Effector memory CD8-positive, alpha-beta T cell (primary cell): ENCODE measurements around the gene RIPOR1.

Source experiments
- ATAC-seq: fragments of 150-1000 bp; cut with Tn5 transposase; replicated peaks from 2 replicates; pipeline ENCODE4 v1.10.0; 2021; ENCODE audit warnings: mild to moderate bottlenecking, moderate library complexity
- DNase-seq, 3 experiments: peaks; one replicate each; pipeline ENCODE4 v3.0.0; 2021
- H3K27ac Mint-ChIP-seq, 2 donors: one replicate each; pipeline ENCODE4 v1.8.0; 2022; ENCODE audit warnings: mild to moderate bottlenecking in 2 of 2, mixed read lengths in 2 of 2, moderate library complexity in 2 of 2
- H3K27me3 Mint-ChIP-seq, 2 donors: one replicate each; pipeline ENCODE4 v1.8.0; 2022; ENCODE audit warnings: mixed read lengths in 2 of 2
- H3K36me3 Mint-ChIP-seq: one replicate; pipeline ENCODE4 v1.8.0; 2022; ENCODE audit warnings: mild to moderate bottlenecking, moderate library complexity, mixed read lengths; ENCODE audit not compliant: insufficient read depth
- H3K4me1 Mint-ChIP-seq, 2 donors: one replicate each; pipeline ENCODE4 v1.8.0; 2022; ENCODE audit warnings: low read depth in 2 of 2, mixed read lengths in 2 of 2
- H3K4me3 Mint-ChIP-seq, 2 donors: one replicate each; pipeline ENCODE4 v1.8.0; 2022; ENCODE audit warnings: mild to moderate bottlenecking in 2 of 2, mixed read lengths in 2 of 2, moderate library complexity in 2 of 2
- H3K9me3 Mint-ChIP-seq, 2 donors: one replicate each; pipeline ENCODE4 v1.8.0; 2022; ENCODE audit warnings: mixed read lengths in 2 of 2

Gene RIPOR1

GRCh38 chr16:67547423-67548264 is 19.0 kb downstream of the RIPOR1 start:
- peak; percentile 46 for ATAC-seq

GRCh38 chr16:67548265-67549126 is 19.9 kb downstream of the RIPOR1 start:
- Mint-ChIP-seq H3K9me3 (no peaks in the 10 kb centered on the region), H3K27ac (peak overlapping the region; percentile 58 to 92), H3K4me1 (peaks cover 5 to 29% of the 10 kb centered on the region in 2 donors), H3K36me3 (peaks cover 26% of the 10 kb centered on the region), H3K27me3 (no peaks in the 10 kb centered on the region), H3K4me3 (peak overlapping the region in 1 of 2 donors; percentile 40)
- DNase-seq, result no peak
- ATAC-seq, result peak; percentile 13

More at GRCh38 chr16:67547423-67548264, 19.0 kb downstream of the RIPOR1 start:
- Mint-ChIP-seq H3K4me3 (peak overlapping the region in 1 of 2 donors; percentile 40), H3K36me3 (peaks cover 28% of the 10 kb centered on the region), H3K27ac (peak overlapping the region; percentile 58 to 92), H3K27me3 (no peaks in the 10 kb centered on the region), H3K9me3 (no peaks in the 10 kb centered on the region), H3K4me1 (peaks cover 8 to 31% of the 10 kb centered on the region in 2 donors)
- DNase-seq, result no peak

DNA sequence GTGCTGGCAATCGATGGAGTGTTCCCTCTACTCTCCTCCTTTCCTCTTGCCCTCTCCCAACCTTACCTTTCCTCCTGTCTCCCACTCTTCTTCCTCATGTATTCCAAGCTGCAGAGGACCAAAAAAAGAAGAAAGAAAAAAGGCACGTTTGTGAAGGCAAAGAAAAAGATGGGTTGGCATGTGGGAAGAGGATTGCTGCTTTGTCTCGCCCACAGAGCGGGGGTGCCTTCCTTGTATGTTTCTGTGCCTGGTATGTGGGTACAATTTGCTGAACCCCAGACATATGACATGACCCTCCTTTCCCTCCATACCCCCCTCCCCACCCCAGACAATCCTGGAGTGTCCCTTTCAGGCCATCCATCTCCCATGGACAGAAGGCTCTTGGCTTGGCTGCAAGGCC is 20.6 kb downstream of the RIPOR1 start:
- no peaks in the 10 kb centered on the region for H3K27me3 Mint-ChIP-seq
- no peaks in the 10 kb centered on the region for H3K9me3 Mint-ChIP-seq
- no peak overlapping the region for H3K4me3 Mint-ChIP-seq
- ATAC-seq (no peak), DNase-seq (no peak)
- peaks cover 5 to 22% of the 10 kb centered on the region in 2 donors for H3K4me1 Mint-ChIP-seq
- H3K27ac Mint-ChIP-seq, result no peak overlapping the region
- peaks cover 26% of the 10 kb centered on the region for H3K36me3 Mint-ChIP-seq

DNA sequence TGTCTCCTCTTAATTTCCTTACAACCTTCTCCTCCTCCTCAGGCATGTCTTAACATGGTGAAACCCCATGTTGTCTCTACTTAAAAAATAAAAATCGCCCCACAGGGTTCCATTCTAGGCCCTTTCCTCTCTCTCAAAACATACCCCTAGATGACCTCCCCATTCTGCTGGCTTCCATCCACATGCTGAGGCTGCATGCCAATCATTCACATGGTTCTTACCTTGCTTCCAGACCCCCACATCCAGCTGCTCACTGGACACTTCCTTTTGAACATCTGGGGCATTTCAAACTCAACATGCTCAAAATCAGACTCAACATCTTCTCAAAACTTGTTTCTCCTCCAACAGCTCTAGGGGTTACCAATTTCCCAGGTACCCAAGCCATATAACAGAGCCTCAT is 21.3 kb downstream of the RIPOR1 start:
- H3K27me3 Mint-ChIP-seq, result no peaks in the 10 kb centered on the region
- H3K27ac Mint-ChIP-seq, result peak overlapping the region in 1 of 2 donors; percentile 66
- H3K9me3 Mint-ChIP-seq, result no peaks in the 10 kb centered on the region
- H3K4me3 Mint-ChIP-seq, result no peak overlapping the region
- H3K4me1 Mint-ChIP-seq, result peaks cover 5 to 20% of the 10 kb centered on the region in 2 donors
- peaks cover 25% of the 10 kb centered on the region for H3K36me3 Mint-ChIP-seq
- ATAC-seq (no peak), DNase-seq (no peak)

DNA sequence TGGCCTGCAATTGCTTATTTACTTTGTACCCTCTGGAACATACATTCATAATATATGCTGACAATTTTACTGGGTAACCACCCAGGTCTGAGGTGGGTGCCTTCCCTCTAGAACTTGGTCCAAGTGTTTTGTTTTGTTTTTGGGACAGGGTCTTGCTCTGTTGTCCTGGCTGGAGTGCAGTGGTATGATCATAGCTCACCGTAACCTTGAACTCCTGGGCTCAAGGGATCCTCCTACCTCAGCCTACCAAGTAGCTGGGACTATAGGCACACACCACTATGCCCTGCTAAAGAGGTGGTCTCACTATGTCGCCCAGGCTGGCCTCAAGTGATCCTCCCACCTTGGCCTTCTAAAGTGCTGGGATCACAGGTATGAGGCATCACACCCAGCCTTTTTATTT is 22.5 kb downstream of the RIPOR1 start:
- Mint-ChIP-seq H3K27me3 (no peaks in the 10 kb centered on the region), H3K9me3 (no peaks in the 10 kb centered on the region), H3K36me3 (peaks cover 24% of the 10 kb centered on the region), H3K4me3 (no peak overlapping the region), H3K4me1 (peaks cover 14 to 29% of the 10 kb centered on the region in 2 donors), H3K27ac (no peak overlapping the region)
- ATAC-seq (no peak), DNase-seq (no peak)

DNA sequence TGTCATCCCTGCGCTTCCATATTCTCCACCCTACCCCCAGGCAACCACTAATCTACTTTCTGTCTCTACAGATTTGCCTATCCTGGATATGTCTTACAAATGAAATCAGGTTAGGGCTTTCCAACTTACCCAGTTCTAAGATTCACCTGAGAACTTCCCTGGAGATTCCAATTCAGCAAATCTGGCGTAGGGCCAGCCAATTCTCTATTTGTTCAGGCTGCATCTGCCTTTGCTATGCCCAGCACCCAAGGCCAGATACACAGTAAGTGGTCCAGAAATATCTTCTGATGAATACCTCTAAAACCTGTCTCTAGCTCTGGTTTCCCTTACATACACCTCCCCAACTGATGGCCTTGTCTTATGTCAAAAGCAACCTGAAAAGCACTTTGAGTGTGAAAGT is 23.3 kb downstream of the RIPOR1 start:
- ATAC-seq (no peak), DNase-seq (no peak)
- Mint-ChIP-seq H3K27ac (peak overlapping the region; percentile 82 to 85), H3K4me3 (no peak overlapping the region), H3K27me3 (no peaks in the 10 kb centered on the region), H3K4me1 (peaks cover 17 to 26% of the 10 kb centered on the region in 2 donors), H3K36me3 (peaks cover 20% of the 10 kb centered on the region), H3K9me3 (no peaks in the 10 kb centered on the region)

- H3K4me3 Mint-ChIP-seq, result no peak overlapping the region
- peak overlapping the region; percentile 82 to 85 for H3K27ac Mint-ChIP-seq
- peaks cover 17 to 23% of the 10 kb centered on the region in 2 donors for H3K4me1 Mint-ChIP-seq
- H3K36me3 Mint-ChIP-seq, result peaks cover 20% of the 10 kb centered on the region
- no peaks in the 10 kb centered on the region for H3K27me3 Mint-ChIP-seq
- DNase-seq (no peak), ATAC-seq (no peak)
- no peaks in the 10 kb centered on the region for H3K9me3 Mint-ChIP-seq
Observed at GRCh38 chr16:67552476-67552875, 23.8 kb downstream of the RIPOR1 start.

- ATAC-seq, result peak; percentile 98
Observed at GRCh38 chr16:67555795-67556212, 27.2 kb downstream of the RIPOR1 start.

GRCh38 chr16:67558859-67559258 is 30.2 kb downstream of the RIPOR1 start:
- no peak for ATAC-seq
- Mint-ChIP-seq H3K27ac (no peak overlapping the region), H3K4me1 (peaks cover 21 to 23% of the 10 kb centered on the region in 2 donors), H3K36me3 (peaks cover 31% of the 10 kb centered on the region), H3K27me3 (no peaks in the 10 kb centered on the region), H3K9me3 (no peaks in the 10 kb centered on the region), H3K4me3 (no peak overlapping the region)
- DNase-seq, result no peak

More at GRCh38 chr16:67555795-67556212, 27.2 kb downstream of the RIPOR1 start:
- H3K27me3 Mint-ChIP-seq, result no peaks in the 10 kb centered on the region
- H3K9me3 Mint-ChIP-seq, result no peaks in the 10 kb centered on the region
- H3K4me1 Mint-ChIP-seq, result peaks cover 19 to 20% of the 10 kb centered on the region in 2 donors
- H3K36me3 Mint-ChIP-seq, result peaks cover 22% of the 10 kb centered on the region
- H3K4me3 Mint-ChIP-seq, result peak overlapping the region; percentile 10 to 55
- H3K27ac Mint-ChIP-seq, result peak overlapping the region; percentile 82 to 87
- no peak for DNase-seq

GRCh38 chr16:67560827-67561342 is 32.3 kb downstream of the RIPOR1 start:
- H3K4me1 Mint-ChIP-seq, result peaks cover 26 to 28% of the 10 kb centered on the region in 2 donors
- peak overlapping the region; percentile 86 to 87 for H3K4me3 Mint-ChIP-seq
- DNase-seq (no peak), ATAC-seq (no peak)
- peaks cover 28% of the 10 kb centered on the region for H3K36me3 Mint-ChIP-seq
- H3K27ac Mint-ChIP-seq, result peak overlapping the region; percentile 87 to 93
- no peaks in the 10 kb centered on the region for H3K9me3 Mint-ChIP-seq
- no peaks in the 10 kb centered on the region for H3K27me3 Mint-ChIP-seq

DNA sequence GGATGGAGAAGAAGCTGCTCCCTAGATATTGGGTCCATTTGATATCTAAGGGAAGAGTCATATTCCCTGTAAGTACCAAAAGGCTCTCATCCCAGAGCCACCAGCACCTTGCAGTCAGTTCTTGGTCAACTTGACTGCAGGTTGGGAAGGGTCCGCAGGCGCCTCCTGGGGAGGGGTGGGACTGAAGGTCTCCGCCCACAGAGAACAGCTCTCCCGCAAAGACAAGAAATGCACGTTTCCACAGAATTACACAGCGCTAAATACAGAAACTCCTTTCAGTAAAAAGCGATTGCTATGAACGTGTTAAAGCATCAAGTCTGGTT is 32.8 kb downstream of the RIPOR1 start:
- Mint-ChIP-seq H3K4me1 (peaks cover 24% of the 10 kb centered on the region in 2 donors), H3K9me3 (no peaks in the 10 kb centered on the region), H3K27ac (peak overlapping the region; percentile 87 to 93), H3K4me3 (peak overlapping the region; percentile 86 to 87), H3K36me3 (peaks cover 27% of the 10 kb centered on the region), H3K27me3 (no peaks in the 10 kb centered on the region)
- no peak for DNase-seq
- no peak for ATAC-seq

GRCh38 chr16:67561824-67562525 is 33.3 kb downstream of the RIPOR1 start:
- ATAC-seq, result peak; percentile 71
- peaks cover 28 to 29% of the 10 kb centered on the region in 2 donors for H3K4me1 Mint-ChIP-seq

DNA sequence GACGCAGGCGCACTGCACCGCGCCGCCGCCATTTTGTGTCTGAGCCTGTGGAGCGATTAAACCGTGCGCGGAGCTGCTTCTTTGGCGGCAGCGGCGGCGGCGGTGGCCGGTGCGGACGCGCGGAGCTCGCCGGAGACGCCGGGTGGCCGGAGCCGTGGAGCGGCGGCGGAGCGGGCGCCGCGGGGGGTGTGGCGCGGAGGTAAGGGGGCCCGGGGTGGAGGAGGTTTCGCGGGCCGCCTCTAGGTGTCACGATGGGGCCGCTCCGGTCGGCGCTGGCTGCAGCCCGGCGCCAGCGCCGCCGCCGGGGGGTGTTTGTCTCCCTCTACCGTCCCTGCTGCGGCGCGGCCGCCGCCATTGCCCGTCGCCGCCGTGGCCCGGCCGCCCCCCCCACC is 33.9 kb downstream of the RIPOR1 start, which contains the start of gene CTCF:
CTCF (plus strand) TSS at position 1 of the 392 bp plus-strand sequence. CDS start 48,307 bp downstream, outside the sequence.
- Mint-ChIP-seq H3K27ac (peak within 1 kb of the TSS; percentile 87 to 93), H3K4me3 (peak within 1 kb of the TSS; percentile 86 to 87), H3K27me3 (no peaks in the 10 kb centered on the region), H3K4me1 (peaks cover 33% of the 10 kb centered on the region in 2 donors), H3K9me3 (no peaks in the 10 kb centered on the region), H3K36me3 (peaks cover 20% of the 10 kb centered on the region)
- ATAC-seq (peak; percentile 57), DNase-seq (peak in 1 of 3 experiments; percentile 76)

More at GRCh38 chr16:67561824-67562525, 33.3 kb downstream of the RIPOR1 start:
- H3K4me3 Mint-ChIP-seq, result peak overlapping the region; percentile 86 to 87
- H3K9me3 Mint-ChIP-seq, result no peaks in the 10 kb centered on the region
- peak; percentile 92 to 93 (median 92) for DNase-seq
- peaks cover 26% of the 10 kb centered on the region for H3K36me3 Mint-ChIP-seq
- peak overlapping the region; percentile 87 to 93 for H3K27ac Mint-ChIP-seq
- H3K27me3 Mint-ChIP-seq, result no peaks in the 10 kb centered on the region
